Stimulated activated CD4-positive, alpha-beta T cell treated with anti-CD3 and anti-CD28 coated beads, Interleukin-4, amount 100 ng/mL, for 4 hours (primary cell): ENCODE results near the gene PNLIPRP1.

ENCODE experiments used
- DNase-seq, 2 experiments: peaks; one replicate each; pipeline ENCODE4 v3.0.0-alpha.2; 2020

Gene PNLIPRP1

DNA sequence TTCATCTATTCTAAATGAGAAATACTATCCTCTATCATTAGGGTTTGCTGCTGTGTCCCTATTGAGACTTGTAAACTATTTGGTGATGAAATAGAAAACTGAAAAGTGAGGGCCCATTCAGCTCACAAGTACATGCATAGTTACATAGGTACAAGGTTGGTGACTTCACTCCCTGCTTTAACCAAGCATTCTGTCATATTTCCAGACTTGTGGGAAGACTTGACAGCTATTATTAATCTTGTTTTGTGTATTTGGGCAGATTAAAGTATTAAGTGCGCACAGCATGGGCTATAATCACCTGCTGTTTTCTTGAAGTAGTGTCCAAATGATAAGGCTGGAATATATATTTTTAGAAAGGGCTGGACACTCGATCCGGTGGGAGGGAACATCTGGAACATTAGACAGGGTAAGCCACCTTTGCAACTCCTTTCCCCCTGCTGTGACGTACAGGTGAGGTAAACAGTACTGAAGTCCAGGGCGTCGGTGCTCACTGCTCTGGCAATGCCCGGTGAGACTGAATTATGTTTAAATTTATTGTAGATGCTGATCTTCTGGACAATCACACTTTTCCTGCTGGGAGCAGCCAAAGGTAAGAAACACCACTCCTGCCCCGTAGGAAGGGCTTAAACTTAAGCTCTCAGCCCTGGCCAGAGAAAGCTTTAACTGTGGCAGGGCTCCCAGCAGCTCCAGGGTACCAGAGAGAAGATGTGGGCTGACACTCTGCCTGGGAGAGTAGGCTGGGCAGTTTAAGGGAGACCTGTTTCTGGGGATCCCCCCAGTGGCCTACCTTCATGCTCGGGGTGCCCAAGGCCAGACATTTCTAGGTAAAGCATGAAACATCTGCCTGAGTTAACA, at the start of gene PNLIPRP1:
PNLIPRP1 (plus strand) TSS at position 370 of the 855 bp plus-strand sequence; CDS start at position 541, 171 bp downstream.
- DNase-seq: no peak

GRCh38 chr10:116542007-116542677, 48.6 kb upstream of the PNLIPRP1 start:
- no peak for DNase-seq

DNA sequence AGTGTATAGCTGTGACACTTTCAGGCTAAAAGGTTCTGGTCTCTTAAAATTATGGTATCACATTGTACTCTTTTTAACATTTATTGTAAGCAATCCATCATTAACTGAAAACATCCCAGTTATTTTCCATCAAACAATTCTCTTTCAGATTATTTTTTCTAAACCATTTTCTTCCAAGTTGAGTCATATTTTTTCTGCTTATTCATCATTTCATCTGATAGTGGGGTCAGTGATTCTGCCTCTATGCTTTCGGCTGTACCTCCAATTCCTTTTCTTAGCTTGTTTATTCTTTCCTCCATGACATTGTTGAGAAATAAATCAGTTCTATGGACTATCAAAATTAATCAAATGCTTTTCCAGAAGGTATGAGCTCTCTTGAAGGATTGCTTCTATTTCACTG, 45.6 kb upstream of the PNLIPRP1 start:
- no peak for DNase-seq

- DNase-seq: no peak
Measured at GRCh38 chr10:116545756-116546155, 45.0 kb upstream of the PNLIPRP1 start, which contains the start of gene PNLIP. TSS of gene PNLIP (plus strand) at chr10:116545931. CDS start at chr10:116546093, 162 bp downstream.

- no peak for DNase-seq
Measured at GRCh38 chr10:116548301-116548700, 42.5 kb upstream of the PNLIPRP1 start.

DNA sequence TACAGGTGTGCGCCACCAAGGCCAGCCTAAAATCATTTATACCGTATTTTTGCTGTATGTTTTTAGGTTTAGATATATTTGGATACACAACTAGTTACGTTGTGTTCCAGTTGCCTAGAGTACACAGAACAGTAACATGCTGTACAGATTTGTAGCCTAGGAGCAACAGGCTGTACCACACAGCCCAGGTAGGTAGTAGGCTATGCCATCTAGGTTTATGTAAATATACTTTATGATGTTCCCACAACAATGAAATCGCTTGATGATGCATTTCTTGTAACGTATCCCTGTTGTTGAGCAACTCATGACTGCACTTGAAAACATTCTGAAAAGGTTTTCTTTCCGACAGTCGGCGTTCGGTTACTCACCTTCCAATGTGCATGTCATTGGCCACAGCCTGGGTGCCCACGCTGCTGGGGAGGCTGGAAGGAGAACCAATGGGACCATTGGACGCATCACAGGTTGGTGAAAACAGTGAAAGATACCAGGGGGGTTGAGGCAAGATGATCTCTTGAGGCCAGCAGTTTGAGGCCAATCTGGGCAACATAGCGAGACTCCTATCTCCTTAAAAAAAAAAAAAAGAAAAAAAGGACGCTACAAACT, 37.3 kb upstream of the PNLIPRP1 start:
- no peak for DNase-seq

DNA sequence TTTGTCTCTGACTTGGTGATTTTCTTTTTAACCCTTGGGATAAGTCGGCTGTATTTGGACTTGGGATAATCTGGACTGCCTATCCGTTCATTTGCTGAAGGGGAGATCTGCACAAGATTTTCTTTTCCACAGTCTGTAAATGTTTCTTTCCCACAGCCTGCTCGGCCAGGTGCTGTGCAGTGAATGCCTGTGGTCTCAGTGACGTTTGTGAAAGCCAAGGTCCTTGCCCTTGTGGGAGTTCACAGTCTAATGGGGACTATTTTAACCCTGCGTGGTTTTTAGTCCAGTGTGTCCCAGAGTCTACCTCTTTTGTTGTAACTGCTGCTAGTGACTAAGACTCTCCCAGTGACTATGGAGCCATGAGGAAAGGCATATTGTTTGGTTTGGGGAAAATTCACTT, 36.1 kb upstream of the PNLIPRP1 start:
- DNase-seq: no peak

- no peak for DNase-seq
Measured at GRCh38 chr10:116555880-116556279, 34.9 kb upstream of the PNLIPRP1 start.

GRCh38 chr10:116557305-116557880, 33.4 kb upstream of the PNLIPRP1 start:
- no peak for DNase-seq

- no peak for DNase-seq
Measured at GRCh38 chr10:116565534-116565933, 25.2 kb upstream of the PNLIPRP1 start.

GRCh38 chr10:116566932-116567331, 23.8 kb upstream of the PNLIPRP1 start:
- no peak for DNase-seq

DNA sequence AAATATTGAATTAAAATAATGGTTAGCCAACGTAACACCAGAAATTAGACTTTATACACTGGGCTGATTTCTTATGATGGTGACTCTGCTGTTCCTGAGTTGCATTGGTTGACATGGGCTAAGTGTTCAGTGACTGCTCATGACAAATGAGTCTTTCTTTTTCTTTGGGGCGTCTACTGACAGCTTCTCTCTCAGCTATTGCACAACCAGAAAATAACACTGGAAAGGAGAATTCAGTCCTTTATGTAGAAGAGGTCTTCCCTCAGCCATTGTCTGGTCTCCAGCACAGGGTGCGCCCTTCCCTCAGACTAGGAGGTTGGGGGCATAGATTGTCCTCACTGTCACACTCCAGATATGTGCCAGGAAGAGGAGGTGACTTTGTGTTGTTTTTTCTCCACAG, 23.4 kb upstream of the PNLIPRP1 start:
- no peak for DNase-seq

- no peak for DNase-seq
Measured at GRCh38 chr10:116574797-116575196, 16.0 kb upstream of the PNLIPRP1 start.

- DNase-seq: no peak
Measured at GRCh38 chr10:116587878-116588591, 2.7 kb upstream of the PNLIPRP1 start.

GRCh38 chr10:116588995-116589394, 1.8 kb upstream of the PNLIPRP1 start:
- DNase-seq: no peak

DNA sequence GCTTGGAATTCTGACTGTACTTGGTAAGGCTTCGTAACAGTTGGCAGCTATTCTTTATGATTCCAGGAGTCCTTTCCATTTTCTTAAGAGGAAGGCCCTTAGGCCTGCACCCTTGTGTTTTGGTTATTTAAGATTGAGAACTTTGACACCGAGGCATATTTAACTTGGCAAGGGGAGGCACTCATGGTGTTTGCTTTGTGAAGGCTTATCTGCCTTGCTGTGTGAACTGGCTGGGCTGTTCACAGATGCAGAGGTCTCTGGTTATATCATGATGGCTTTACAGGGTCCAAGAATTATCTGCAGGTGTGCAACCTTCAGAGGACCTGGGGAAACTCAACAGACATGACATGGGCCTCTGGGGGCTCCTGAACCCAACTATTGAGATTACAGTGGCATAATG, 833 bp upstream of the PNLIPRP1 start:
- DNase-seq: no peak

- no peak for DNase-seq
Measured at GRCh38 chr10:116593139-116593740, 2.5 kb downstream of the PNLIPRP1 start.

DNA sequence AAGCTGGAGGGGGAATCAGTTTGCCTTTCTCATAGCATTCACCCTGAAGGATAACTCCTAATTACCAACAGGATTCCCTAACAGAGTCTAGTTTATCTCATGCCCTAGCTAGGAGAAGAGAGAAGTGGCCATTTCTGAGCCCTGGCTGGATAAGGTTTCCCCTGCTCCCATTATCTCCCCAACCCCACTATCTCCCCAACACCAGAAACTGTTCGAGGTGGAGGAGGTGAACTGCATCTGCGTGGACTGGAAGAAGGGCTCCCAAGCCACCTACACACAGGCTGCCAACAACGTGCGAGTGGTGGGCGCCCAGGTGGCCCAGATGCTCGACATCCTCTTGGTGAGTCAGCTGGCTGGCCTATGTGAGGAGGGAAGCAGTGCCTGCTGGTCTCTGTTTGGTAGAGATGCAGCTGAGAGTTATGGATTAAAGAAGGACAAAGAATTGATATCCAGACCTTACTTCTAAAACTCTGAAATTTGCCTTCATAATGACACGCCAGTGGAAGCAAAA, 3.8 kb downstream of the PNLIPRP1 start:
- DNase-seq: no peak

DNA sequence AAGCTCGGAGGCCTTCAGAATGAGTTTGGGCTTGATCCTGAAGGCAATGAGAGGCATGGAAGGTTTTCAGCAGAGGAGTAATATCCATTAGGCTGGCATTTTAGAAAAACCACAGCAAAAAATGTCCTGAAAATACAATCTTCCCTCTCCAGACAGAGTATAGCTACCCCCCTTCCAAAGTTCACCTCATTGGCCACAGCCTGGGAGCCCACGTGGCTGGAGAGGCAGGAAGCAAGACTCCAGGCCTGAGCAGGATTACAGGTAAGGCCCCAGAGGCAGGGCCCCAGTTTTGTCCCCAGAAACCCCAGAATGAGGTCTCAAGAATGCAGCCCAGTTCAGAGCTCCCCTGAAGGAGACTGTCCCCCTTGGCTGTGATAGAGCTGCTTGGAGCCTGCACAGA, 5.3 kb downstream of the PNLIPRP1 start:
- DNase-seq: no peak

DNA sequence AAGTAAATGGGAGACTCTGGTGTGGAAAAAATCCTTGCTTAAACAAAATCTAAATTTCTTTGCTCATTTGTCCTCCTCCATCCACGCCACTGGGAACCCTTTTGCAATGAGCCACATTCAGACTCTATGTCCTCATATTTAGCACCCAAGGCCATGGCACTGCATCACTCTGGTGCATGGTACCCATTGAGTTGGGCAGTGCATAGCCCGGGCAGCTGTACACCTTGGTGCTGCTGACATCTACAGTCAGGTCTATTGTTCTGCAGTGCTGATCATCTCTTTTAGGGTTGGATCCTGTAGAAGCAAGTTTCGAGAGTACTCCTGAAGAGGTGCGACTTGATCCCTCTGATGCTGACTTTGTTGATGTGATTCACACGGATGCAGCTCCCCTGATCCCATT, 6.8 kb downstream of the PNLIPRP1 start:
- no peak for DNase-seq

GRCh38 chr10:116598329-116598728, 7.6 kb downstream of the PNLIPRP1 start:
- no peak for DNase-seq

DNA sequence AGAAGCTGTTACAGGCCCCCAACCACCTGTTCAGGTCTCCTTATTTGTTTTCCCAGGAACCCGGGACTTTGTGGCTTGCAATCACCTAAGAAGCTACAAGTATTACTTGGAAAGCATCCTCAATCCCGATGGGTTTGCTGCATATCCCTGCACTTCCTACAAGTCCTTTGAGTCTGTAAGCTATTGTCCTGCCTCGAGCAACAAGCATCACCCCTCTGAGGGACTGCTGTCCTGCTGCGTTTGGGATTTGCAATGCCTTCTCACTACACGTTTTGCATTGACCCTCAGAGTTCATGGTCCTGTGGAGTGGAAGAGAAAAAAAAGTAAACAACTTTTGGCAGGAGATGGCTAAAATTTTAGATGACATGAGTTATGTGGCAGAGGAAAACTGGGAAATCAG, 9.2 kb downstream of the PNLIPRP1 start:
- DNase-seq: no peak
